Peyer's patch (tissue), 4 donors: ENCODE measurements around the gene FMR1.

ENCODE experiments used
- CTCF ChIP-seq, 6 experiments: fragments of 450-650 bp in 4 of 6; fragments of 200-600 bp in 2 of 6; sonication (generic) in 1 of 6; IDR thresholded peaks; one replicate each; pipeline ENCODE4 v1.5.1; 2017 to 2019; ENCODE audit warnings: antibody characterized with exemption in 6 of 6, mild to moderate bottlenecking in 3 of 6, moderate library complexity in 1 of 6
- POLR2A ChIP-seq, 2 donors: fragments of 450-650 bp; IDR thresholded peaks; one replicate each; pipeline ENCODE4 v1.5.1; 2017; ENCODE audit warnings: antibody characterized with exemption in 2 of 2, mild to moderate bottlenecking in 2 of 2, moderate library complexity in 2 of 2

GRCh38 chrX:147913570-147913969, 1.9 kb downstream of the FMR1 start:
- TF ChIP-seq CTCF (IDR thresholded peaks at IDR 0.05), result no peak
- TF ChIP-seq POLR2A (IDR thresholded peaks at IDR 0.05), result no peak
